Osteoblast (primary cell): Measurements from ENCODE around the gene CCDC138. TPM values are rescaled to one million over a fixed set of nuclear protein-coding genes. Genes with fewer than 3 reads are reported as not detected.
"Not testable (repeated sequence)": the region's sequence is repeated elsewhere in the genome, so short reads cannot be mapped to it uniquely, and the experiment has no call there.

Experiments
- DNase-seq: peaks from one replicate; pipeline ENCODE4 v3.0.0; 2011; ENCODE audit warnings: low spot score, mixed read lengths; ENCODE audit not compliant: insufficient read length; ENCODE audit errors: missing footprints
- H2AFZ ChIP-seq: 2 replicates; pipeline ENCODE4 v1.6.0; 2011; ENCODE audit warnings: mild to moderate bottlenecking, low read length
- H3K27ac ChIP-seq: 2 replicates; pipeline ENCODE4 v1.5.1; 2011; ENCODE audit warnings: mild to moderate bottlenecking, low read depth, low read length, moderate library complexity
- H3K27me3 ChIP-seq: 2 replicates; pipeline ENCODE4 v1.6.0; 2012; ENCODE audit warnings: mild to moderate bottlenecking, control low read depth, inconsistent platforms, low read length, moderate library complexity; ENCODE audit not compliant: insufficient read depth
- H3K36me3 ChIP-seq: 2 replicates; pipeline ENCODE4 v1.5.1; 2011; ENCODE audit warnings: mild to moderate bottlenecking, low read length, control low read depth, moderate library complexity; ENCODE audit not compliant: insufficient read depth
- H3K4me1 ChIP-seq: 2 replicates; pipeline ENCODE4 v1.5.1; 2011; ENCODE audit warnings: mild to moderate bottlenecking, low read length, control low read depth, moderate library complexity; ENCODE audit not compliant: insufficient read depth
- H3K4me2 ChIP-seq: 2 replicates; pipeline ENCODE4 v1.6.0; 2011; ENCODE audit warnings: mild to moderate bottlenecking, low read length; ENCODE audit not compliant: insufficient read depth
- H3K4me3 ChIP-seq: fragments of 200-600 bp; sonication (generic); 3 replicates; pipeline ENCODE4 v1.5.1; 2012; ENCODE audit warnings: mild to moderate bottlenecking, low read length, inconsistent platforms; ENCODE audit not compliant: insufficient read depth
- H3K79me2 ChIP-seq: 2 replicates; pipeline ENCODE4 v1.6.0; 2012; ENCODE audit warnings: mild to moderate bottlenecking, low read length, control low read depth, inconsistent platforms; ENCODE audit not compliant: insufficient read depth
- H3K9me3 ChIP-seq: 2 replicates; pipeline ENCODE4 v1.5.1; 2011; ENCODE audit warnings: low read depth, low read length, control low read depth
- H4K20me1 ChIP-seq: 2 replicates; pipeline ENCODE4 v1.6.0; 2012; ENCODE audit warnings: mild to moderate bottlenecking, low read length, control low read depth; ENCODE audit not compliant: insufficient read depth
- total RNA-seq: library from RNA; depleted of rRNA; stranded (reverse); fragments of >200 nt; gene quantifications from 2 replicates; pipeline ENCODE4 v1.2.3, GENCODE V29; 2012
- TF ChIP-seq, protein P1 (sequence below): IDR thresholded peaks from 2 replicates; pipeline ENCODE4 v1.5.1; 2011; ENCODE audit warnings: mild to moderate bottlenecking, low read depth, low read length, moderate library complexity; ENCODE audit errors: extremely low read depth

Gene CCDC138
- 5.1 and 6.5 TPM in 2 replicates for total RNA-seq

DNA sequence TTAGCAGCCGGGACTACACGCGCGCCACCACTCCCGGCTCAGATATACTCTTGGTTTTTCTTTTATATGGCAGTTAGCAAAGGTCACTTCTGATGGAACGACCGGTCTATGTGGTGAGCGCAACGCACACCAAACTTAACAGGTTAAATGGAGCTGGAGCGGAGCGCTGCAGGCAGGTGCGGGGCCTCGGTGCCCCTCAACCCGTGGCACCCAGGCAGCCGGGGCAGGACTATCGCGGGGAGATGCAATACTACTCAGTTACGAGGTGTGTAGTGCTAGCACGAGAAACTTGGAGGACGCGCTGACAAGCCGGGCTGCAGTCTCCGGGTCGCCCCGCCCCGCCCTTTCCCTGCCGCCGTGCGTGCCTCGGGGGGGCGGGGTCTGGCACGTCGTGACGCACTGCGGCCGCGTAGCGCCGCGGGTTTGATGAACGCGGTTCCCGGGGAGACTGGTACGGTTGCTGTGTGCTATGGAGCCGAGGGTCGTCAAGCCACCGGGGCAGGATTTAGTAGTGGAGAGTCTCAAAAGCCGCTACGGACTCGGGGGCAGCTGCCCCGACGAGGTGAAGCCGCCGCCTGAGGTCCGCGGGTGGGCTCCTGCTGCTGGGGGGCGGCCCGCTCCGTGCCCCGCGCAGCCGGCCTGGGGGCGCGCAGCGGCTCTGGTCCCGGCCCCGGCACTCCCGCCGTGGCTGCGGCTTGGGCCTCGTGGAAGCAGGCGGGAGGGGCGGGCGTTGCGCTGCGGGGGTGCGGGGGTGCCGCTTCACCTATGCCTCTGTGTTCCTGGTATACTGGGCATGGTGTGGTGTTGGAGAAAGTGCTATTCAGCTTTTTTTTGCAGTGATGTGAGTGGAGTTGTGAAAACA lies at the start of gene CCDC138:
CCDC138 (plus strand) TSS at position 418 of the 862 bp plus-strand sequence; CDS start at position 470, 52 bp downstream.
- peaks cover 5% of the 10 kb centered on the region for H3K79me2 ChIP-seq
- H3K4me3 ChIP-seq: peak within 1 kb of the TSS; percentile 88
- peaks cover 26% of the 10 kb centered on the region for H3K36me3 ChIP-seq
- TF ChIP-seq, protein P1, sequence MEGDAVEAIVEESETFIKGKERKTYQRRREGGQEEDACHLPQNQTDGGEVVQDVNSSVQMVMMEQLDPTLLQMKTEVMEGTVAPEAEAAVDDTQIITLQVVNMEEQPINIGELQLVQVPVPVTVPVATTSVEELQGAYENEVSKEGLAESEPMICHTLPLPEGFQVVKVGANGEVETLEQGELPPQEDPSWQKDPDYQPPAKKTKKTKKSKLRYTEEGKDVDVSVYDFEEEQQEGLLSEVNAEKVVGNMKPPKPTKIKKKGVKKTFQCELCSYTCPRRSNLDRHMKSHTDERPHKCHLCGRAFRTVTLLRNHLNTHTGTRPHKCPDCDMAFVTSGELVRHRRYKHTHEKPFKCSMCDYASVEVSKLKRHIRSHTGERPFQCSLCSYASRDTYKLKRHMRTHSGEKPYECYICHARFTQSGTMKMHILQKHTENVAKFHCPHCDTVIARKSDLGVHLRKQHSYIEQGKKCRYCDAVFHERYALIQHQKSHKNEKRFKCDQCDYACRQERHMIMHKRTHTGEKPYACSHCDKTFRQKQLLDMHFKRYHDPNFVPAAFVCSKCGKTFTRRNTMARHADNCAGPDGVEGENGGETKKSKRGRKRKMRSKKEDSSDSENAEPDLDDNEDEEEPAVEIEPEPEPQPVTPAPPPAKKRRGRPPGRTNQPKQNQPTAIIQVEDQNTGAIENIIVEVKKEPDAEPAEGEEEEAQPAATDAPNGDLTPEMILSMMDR: no peak
- no peaks in the 10 kb centered on the region for H3K9me3 ChIP-seq
- peak within 1 kb of the TSS; percentile 73 for H3K27ac ChIP-seq
- H4K20me1 ChIP-seq: no peaks in the 10 kb centered on the region
- peaks cover 10% of the 10 kb centered on the region for H3K4me1 ChIP-seq
- peak within 1 kb of the TSS; percentile 96 for H3K4me2 ChIP-seq
- peak within 1 kb of the TSS; percentile 74 for H2AFZ ChIP-seq
- DNase-seq: peak; percentile 98
- H3K27me3 ChIP-seq: no peaks in the 10 kb centered on the region

- H3K27me3 ChIP-seq, H3K9me3 ChIP-seq, DNase-seq, H3K27ac ChIP-seq, H3K79me2 ChIP-seq, H3K4me1 ChIP-seq, H3K4me3 ChIP-seq, H4K20me1 ChIP-seq, H3K4me2 ChIP-seq, H2AFZ ChIP-seq: not testable (repeated sequence)
- H3K36me3 ChIP-seq: peaks cover 14% of the 10 kb centered on the region
Observed at GRCh38 chr2:108757973-108758372, 28.6 kb upstream of the CCDC138 start.

GRCh38 chr2:108762618-108763017 lies 24.0 kb upstream of the CCDC138 start:
- H3K9me3 ChIP-seq, H3K27ac ChIP-seq, H2AFZ ChIP-seq, DNase-seq, H3K4me1 ChIP-seq, H4K20me1 ChIP-seq, H3K27me3 ChIP-seq, H3K4me3 ChIP-seq, H3K4me2 ChIP-seq, H3K79me2 ChIP-seq: not testable (repeated sequence)
- H3K36me3 ChIP-seq: peaks cover 36% of the 10 kb centered on the region

- H3K9me3 ChIP-seq, DNase-seq, H4K20me1 ChIP-seq, H3K27me3 ChIP-seq, H2AFZ ChIP-seq, H3K4me1 ChIP-seq, H3K27ac ChIP-seq, H3K4me3 ChIP-seq, H3K4me2 ChIP-seq: not testable (repeated sequence)
- peaks cover 39% of the 10 kb centered on the region for H3K36me3 ChIP-seq
- peaks cover 15% of the 10 kb centered on the region for H3K79me2 ChIP-seq
Observed at GRCh38 chr2:108766671-108767070, 19.9 kb upstream of the CCDC138 start.

DNA sequence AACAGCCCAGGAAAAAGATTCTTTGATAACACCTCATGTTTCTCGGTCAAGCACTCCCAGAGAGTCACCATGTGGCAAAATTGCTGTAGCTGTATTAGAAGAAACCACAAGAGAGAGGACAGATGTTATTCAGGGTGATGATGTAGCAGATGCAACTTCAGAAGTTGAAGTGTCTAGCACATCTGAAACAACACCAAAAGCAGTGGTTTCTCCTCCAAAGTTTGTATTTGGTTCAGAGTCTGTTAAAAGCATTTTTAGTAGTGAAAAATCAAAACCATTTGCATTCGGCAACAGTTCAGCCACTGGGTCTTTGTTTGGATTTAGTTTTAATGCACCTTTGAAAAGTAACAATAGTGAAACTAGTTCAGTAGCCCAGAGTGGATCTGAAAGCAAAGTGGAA lies 18.7 kb upstream of the CCDC138 start:
- H3K27ac ChIP-seq, H3K9me3 ChIP-seq, H3K4me3 ChIP-seq, H4K20me1 ChIP-seq, H3K27me3 ChIP-seq, H3K4me2 ChIP-seq, DNase-seq, H2AFZ ChIP-seq, H3K4me1 ChIP-seq: not testable (repeated sequence)
- peaks cover 47% of the 10 kb centered on the region for H3K36me3 ChIP-seq
- H3K79me2 ChIP-seq: peaks cover 20% of the 10 kb centered on the region
